NCI-H446 (cell line): ENCODE results near the gene BICD1.
"Not testable (repeated sequence)": the region's sequence is repeated elsewhere in the genome, so short reads cannot be mapped to it uniquely, and the experiment has no call there.

Source experiments
- DNase-seq, 2 experiments: peaks; one replicate each; lab custom pipeline; 2025; lab: John Stamatoyannopoulos, UW

Gene BICD1

DNA sequence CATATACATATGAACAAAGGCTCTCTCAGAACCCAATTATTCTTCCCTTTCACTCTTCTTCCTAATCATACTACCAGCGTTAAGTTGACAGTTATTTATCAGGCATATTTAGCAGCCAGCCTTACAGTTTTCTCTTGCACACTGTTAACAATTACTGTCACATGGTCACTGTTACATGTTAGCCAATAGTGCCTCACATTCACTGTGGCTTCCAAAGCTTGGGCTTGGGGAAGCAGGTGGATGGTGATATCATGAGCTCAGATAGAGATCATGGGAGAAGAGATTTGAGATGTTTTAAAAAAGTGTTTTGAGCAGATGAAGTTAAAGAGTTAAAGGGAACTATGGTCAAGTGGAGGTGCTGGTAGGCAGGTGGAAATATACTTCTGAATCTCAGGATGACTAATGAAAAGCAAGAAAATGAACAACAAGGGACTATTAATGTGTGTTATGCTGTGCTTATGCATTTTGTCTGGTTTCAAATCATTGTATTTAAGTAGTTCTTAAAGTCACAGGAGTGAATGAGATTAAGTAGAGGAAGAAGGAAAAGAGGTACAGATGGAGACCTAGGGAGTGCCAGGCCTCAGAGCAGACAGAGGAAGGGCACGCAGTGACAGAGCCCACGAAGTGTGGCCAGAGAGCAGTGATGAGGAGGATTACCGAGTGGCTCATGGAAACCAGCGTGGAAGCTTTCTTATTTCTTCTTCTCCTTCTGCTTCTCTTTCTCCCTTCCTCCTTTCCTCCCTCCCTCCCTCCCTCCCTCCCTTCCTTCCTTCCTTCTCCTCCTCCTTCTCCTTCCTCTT lies 39.6 kb downstream of the BICD1 start:
- no peak for DNase-seq

- no peak for DNase-seq
These were observed 41.7 kb downstream of the BICD1 start for GRCh38 chr12:32148372-32148771.

DNA sequence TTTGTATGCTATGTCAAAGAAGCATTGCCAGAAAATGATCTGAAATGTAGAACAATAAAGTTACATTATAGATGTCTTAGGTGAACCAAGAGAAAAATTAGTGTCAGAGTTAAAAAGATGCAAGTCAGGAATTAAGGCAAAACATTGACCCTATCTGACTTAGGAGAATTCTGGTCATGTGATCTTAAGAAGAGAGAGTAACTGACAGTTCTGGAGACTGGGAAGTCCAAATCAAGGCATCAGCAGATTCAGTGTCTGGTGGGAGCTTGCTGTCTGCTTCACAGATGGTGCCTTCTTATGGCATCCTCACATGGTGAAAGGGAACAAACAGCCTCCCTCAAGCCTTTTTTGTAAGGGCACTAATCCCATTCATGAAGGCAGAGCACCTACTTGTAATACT lies 42.8 kb downstream of the BICD1 start:
- DNase-seq: no peak

DNA sequence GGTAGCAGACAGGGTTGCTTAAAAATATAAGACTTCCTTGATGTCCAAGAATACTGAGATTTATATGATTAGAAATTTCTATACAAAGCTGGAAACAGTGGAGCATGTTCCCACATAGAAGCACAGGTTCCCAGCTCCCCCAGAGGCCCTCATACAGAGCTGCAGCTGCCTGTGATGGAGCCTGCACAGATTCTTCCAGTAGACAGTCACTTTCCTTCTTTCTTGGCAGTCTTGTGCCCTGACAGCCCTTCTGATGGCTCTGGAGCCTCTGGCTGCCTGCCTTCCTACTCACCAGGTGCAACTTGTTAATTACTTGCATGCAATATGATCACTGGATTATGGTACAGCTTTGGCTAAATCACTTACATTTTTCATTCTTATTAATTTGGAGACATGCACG lies 44.4 kb downstream of the BICD1 start:
- DNase-seq: peak; percentile 70 to 81

DNA sequence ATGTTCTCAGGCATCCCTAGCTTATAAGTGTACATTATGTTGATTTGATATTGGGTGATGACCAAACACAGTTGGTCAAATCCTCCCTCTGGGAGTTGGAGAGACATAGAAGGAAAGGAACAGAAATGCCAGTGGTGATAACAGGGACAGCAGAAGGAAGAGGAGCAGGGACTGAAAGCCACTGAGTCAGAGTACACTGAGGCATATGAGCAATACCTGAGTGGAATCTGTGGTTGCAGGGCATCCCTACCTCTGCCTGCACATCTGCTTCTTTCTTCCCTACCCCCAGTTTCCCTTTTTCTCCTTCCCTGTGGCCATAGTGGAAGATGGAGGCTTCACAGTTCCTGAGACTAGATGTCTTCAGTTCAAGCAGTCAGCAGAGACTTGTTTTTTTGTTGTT lies 44.9 kb downstream of the BICD1 start:
- DNase-seq: no peak

GRCh38 chr12:32155041-32155440 lies 48.4 kb downstream of the BICD1 start:
- DNase-seq: peak in 1 of 2 experiments; percentile 53

GRCh38 chr12:32155961-32156529 lies 49.4 kb downstream of the BICD1 start:
- no peak for DNase-seq

GRCh38 chr12:32158525-32158924 lies 51.9 kb downstream of the BICD1 start:
- DNase-seq: no peak

- DNase-seq: no peak
These were observed 52.7 kb downstream of the BICD1 start for GRCh38 chr12:32159381-32159780.

- peak; percentile 19 to 74 for DNase-seq
These were observed 53.3 kb downstream of the BICD1 start for GRCh38 chr12:32159925-32160324.

DNA sequence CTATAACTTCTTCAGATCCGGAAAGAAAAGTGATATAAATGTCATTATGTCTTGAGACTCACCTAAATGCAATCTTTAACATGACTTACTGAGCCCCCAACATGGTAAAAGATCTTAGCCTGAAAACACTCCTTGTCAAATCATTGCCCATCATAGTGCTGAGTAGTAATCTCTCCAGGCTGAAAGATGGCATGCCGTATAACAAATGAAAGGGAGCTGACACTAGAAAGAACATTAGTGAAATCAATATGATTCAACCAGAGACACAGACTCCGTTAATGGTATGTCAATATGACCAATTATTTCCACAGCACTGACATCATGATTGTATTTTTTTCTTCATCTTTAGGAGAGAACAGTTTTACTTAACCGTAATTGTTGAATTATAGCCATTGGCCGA lies 54.4 kb downstream of the BICD1 start:
- no peak for DNase-seq

- no peak for DNase-seq
These were observed 56.9 kb downstream of the BICD1 start for GRCh38 chr12:32163596-32163995.

DNA sequence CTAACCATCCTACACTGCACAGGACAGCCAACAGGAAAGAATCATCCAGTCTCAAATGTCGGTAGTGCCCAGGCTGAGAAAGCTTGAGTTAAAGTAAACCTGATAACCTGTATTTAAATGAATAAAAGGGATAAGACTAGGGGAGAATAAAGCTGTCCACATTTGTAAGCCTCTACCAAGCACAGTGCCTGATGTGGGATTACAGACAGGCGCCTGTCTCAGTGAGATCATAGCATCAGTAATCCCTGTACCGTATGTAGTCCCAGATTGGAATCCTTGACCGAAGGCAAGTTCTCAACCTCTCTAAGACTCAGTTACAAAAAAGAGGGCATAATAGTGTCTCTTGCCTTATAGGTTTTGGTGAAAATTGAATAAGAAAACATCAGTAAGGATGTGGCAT lies 59.9 kb downstream of the BICD1 start:
- no peak for DNase-seq

- DNase-seq: no peak
These were observed 63.9 kb downstream of the BICD1 start for GRCh38 chr12:32170437-32170998.

DNA sequence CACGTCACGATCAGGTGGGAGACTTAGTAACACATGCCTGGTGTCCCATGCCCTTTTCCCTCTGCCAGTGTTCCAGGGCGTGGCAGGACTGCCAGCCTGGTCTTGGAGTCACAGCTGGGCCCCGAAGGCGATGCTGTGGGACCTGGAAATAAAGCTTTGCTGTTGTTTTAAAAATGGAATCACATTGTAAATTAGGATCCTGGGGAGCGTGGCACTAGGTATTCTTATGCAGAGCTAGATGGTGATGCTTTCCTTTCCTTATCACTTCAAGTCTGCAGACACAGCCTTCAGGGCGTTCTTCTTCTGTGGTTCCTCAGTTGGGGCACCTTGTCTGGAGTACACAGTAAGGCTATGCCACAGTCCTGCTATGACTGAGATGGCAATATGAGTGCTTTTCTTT lies 64.6 kb downstream of the BICD1 start:
- no peak for DNase-seq

DNA sequence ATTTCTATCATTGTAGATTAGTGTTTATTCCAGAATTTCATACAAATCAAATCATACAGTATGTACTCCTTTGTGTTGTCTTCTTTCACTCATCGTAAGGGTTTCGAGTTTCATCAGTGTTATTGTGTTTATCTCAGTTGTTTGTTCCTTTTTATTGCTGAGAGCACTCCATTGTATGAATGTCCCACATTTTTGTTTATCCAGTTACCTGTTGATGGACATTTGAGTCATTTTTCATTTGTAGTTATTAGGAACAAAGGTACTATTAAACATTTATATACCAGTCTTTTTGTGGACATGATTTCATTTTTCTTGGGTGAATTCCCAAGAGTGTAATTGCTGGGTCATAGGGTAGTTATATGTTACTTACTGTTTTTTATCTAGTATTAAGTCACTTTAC lies 70.0 kb downstream of the BICD1 start:
- no peak for DNase-seq

GRCh38 chr12:32178341-32179010 lies 71.8 kb downstream of the BICD1 start:
- peak in 1 of 2 experiments; percentile 20 for DNase-seq

- no peak for DNase-seq
These were observed 72.4 kb downstream of the BICD1 start for GRCh38 chr12:32179011-32179395.

GRCh38 chr12:32181498-32182175 lies 75.0 kb downstream of the BICD1 start:
- DNase-seq: peak in 1 of 2 experiments; percentile 9

- DNase-seq: no peak
These were observed 77.0 kb downstream of the BICD1 start for GRCh38 chr12:32183650-32184049.

DNA sequence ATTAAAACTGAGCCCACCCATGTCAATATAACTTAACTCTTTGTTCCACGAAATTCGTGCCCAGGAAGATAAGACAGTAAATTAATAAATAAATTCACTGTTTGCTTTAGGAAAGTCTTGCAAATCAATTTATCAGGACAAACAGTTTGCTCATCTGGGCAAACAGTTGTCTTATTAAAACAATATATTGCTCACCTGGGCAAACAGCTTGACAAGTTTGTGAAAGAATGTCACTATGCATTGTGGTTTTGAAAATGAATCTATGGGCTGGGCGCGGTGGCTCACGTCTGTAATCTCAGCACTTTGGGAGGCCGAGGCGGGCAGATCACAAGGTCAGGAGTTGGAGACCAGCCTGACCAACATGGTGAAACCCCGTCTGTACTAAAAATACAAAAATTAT lies 80.5 kb downstream of the BICD1 start:
- not testable (repeated sequence) for DNase-seq

DNA sequence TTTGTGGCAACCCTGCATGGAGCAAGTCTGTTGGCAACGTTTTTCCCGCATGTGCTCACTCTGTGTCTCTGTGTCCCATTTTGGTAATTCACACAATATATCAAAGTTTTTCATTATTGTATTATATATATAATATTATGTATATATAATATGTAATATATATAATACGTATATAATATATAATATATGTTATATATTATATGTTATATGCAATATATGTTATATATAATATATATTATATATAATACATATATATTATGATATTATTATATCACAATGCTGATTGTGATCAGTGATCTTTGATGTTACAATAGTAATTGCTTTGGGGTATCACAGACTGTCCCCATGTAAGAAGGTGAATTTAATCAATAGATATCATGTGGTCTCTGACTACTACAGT lies 84.8 kb downstream of the BICD1 start:
- DNase-seq: no peak
